SK-N-SH treated with all-trans-retinoic acid at 6 μM for 48 hours (cell line): ENCODE measurements around the gene PARVG.

Experiments used
- CSDC2 ChIP-seq: fragments of 250-450 bp; sonication (Bioruptor Pico); IDR thresholded peaks from 2 replicates; pipeline ENCODE4 v1.5.0; 2020; ENCODE audit warnings: mild to moderate bottlenecking, moderate library complexity
- ESRRG ChIP-seq: fragments of 250-450 bp; sonication (Bioruptor Pico); IDR thresholded peaks from 2 replicates; pipeline ENCODE4 v1.6.1; 2021; ENCODE audit warnings: mild to moderate bottlenecking
- TOX ChIP-seq: fragments of 250-450 bp; sonication (Bioruptor Pico); IDR thresholded peaks from 2 replicates; pipeline ENCODE4 v1.8.0; 2021; ENCODE audit warnings: mild to moderate bottlenecking, moderate library complexity, borderline replicate concordance

DNA sequence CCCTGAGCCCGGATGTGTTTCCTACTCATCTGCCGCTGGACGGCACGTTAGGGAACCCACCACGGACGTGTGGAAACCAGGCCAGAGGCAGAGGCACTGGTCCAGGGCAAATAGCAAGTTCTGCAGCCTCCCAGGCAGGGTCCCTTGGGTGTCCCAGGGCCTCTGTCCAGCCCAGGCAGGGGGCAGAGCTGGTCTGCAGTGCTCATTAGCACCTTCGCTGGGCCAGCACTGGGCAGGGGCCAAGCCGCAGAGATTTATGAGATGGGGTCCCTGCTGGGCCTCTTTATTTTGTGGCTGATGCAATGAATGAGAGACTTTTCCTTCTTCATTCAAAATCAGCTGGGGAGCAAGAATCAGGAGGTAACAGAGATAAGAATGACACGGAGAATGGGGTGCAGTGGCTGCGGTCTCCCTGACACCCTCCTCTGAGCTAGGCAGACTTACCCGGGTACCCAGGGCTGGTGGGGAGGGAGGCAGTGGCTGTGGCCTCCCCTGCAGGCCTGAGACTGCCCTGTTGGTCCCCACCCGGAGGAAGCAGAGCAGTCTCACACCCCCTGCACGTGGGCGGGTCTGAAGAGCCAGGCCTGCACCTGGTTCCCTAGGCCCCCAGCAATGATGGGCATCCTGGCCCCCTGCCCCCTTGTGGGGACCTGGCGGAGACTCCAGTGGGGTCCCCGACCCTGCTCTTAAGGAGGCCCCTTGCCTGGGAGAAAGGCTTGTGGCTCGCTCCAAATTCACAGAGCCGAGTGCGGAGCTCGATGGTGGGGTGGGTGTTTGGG, 14.0 kb upstream of the PARVG start:
- TF ChIP-seq CSDC2, result no peak
- TF ChIP-seq ESRRG (CRISPR knock-in tag), result no peak
- no peak for TF ChIP-seq TOX (CRISPR knock-in tag)
